Tibial nerve (tissue), 3 donors: ENCODE results near the gene CDK15.

ENCODE experiments used
- CTCF ChIP-seq, 5 experiments: fragments of 200-600 bp in 3 of 5; fragments of 450-650 bp in 2 of 5; sonication (generic) in 3 of 5; IDR thresholded peaks; one replicate each; pipeline ENCODE4 v1.5.1; 2016 to 2019; ENCODE audit warnings: antibody characterized with exemption in 5 of 5, mild to moderate bottlenecking in 3 of 5, moderate library complexity in 2 of 5
- POLR2A ChIP-seq, 2 donors: fragments of 450-650 bp; IDR thresholded peaks; one replicate each; pipeline ENCODE4 v1.6.1; 2017; ENCODE audit warnings: antibody characterized with exemption in 2 of 2, mild to moderate bottlenecking in 2 of 2, moderate library complexity in 2 of 2

- TF ChIP-seq POLR2A (IDR thresholded peaks at IDR 0.05) (no peak), CTCF (IDR thresholded peaks at IDR 0.05) (no peak)
Observed at GRCh38 chr2:201931951-201932350, 125.6 kb downstream of the CDK15 start.
